Measurements from ENCODE around the gene WFDC1.

The WFDC1 gene

GRCh38 chr16:84303516-84303915 is 8.8 kb downstream of the WFDC1 start:
- DNase-seq: no peak

- no peak for DNase-seq
These were observed 11.9 kb downstream of the WFDC1 start for GRCh38 chr16:84306564-84306963.

DNA sequence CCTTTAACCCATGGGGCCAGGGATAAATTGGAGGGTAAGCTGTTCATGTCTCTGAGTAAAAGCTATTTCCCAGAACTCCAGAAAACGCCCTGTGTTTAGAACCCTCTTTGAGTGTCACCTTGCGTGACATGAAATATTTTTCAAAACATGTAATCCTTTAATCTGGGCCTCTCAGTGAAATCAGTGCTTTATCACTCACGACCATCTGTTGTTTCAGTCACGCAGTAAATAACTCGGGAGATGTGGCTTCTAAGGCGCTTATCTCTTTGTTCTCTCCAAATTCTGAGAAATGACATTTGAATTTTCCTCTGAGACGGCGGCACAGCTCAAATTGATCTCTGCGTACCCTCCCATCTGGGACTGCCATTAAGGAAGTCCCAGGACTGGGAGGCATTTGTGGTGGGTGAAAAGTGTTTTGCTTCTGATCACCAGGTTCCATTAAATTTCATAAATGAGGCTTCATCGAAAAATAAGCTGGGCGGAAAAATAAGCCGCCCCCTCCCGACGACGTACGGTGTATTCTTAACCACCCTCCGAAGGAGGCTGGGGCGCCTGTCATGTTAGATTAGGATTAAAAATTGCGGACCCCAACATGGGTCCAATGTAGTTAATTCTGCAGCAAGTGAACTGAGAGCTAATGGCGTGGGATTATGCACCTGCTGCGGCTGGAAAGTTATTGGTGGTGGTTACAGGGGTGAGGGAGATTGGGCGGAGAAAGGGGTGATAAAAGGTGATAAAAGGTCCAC is 12.7 kb downstream of the WFDC1 start:
- DNase-seq: no peak

- DNase-seq: peak; percentile 72
These were observed 13.4 kb downstream of the WFDC1 start for GRCh38 chr16:84308120-84308519.

DNA sequence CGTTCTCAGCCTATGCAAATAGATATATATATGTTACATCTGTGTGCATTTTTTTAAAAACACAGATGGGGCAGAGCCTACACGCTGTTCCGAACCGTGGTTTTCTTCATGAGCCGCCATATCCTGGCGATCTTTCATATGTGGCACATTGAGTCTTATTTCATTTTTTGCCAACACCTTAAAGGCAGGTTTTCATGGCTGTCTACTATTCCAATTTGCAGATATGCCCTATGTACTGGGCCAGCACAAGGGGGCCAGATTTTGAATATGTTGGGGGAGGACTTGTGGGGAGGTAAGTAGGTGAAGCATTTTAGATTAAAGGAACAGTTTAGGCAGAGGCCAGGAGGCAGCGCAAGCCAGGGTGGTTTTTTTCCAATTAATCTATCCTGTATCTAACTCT is 16.0 kb downstream of the WFDC1 start:
- DNase-seq: no peak

GRCh38 chr16:84312783-84313382 is 18.2 kb downstream of the WFDC1 start:
- DNase-seq: peak; percentile 85

GRCh38 chr16:84313921-84314320 is 19.2 kb downstream of the WFDC1 start:
- DNase-seq: peak; percentile 8

DNA sequence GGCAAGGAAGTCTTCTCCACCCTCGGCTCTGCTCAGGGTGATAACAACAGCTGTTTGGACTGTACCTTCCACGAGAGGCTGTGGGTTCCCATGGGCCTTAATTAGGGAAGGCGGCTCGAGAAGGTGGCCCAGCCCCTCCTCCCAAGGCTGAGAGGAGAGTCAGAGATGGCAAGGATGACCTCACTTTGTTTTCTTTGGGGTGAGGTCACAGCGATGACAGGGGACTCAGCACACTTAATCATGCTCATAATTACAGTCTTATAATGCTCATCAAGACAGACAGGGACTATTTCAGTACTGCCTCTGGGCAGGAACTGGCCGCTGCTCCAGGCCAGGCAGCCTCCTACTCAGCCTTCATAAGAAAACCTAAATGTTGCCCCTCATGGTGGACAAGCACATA is 19.7 kb downstream of the WFDC1 start:
- no peak for DNase-seq

- DNase-seq: no peak
These were observed 20.1 kb downstream of the WFDC1 start for GRCh38 chr16:84314814-84315213.

DNA sequence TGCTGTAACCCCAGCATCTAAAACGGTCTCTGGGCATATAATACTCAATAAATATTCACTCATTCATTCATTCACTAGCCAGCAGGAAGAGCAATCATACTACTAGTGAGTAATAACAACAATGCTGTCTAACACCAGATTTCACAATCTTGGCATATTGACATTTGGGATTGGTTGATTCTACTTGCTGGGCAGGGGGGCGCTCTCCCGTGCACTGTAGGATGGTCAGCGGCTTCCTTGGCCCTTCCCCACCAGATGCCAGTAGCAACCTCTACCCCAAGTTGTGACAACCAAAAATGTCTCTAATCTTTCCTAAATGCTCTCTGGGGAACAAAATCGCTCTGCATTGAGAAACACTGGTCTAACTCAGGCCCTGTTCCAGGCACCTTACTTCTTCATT is 20.7 kb downstream of the WFDC1 start:
- no peak for DNase-seq

GRCh38 chr16:84318091-84318975 is 23.7 kb downstream of the WFDC1 start:
- DNase-seq: no peak

DNA sequence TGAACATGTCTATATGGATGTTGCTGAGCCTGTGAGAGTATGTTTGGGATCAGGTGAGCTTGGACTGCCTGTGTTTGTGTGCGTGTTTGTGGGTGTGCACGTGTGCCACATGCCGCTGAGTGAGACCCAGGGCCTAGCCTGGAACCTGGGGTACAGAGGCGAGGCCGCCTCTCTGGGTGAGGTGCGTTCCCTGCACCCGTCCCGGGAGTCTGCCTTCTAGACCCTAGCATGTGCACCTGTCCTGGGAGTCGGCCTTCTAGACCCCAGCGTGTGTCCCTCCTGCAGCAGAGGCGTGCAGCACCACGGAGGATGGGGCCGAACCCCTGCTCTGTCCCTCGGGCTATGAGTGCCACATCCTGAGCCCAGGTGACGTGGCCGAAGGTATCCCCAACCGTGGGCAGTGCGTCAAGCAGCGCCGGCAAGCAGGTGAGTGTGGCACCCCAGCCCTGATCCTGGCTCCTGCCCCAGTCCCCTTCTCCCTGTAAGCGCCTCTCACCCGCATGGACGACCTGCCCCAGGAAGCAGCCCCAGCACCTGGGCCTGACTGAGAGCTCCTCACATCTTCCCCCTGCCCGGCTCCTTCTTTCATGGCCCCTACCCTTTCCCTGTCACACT is 24.6 kb downstream of the WFDC1 start:
- no peak for DNase-seq

- no peak for DNase-seq
These were observed 25.8 kb downstream of the WFDC1 start for GRCh38 chr16:84320511-84320910.

DNA sequence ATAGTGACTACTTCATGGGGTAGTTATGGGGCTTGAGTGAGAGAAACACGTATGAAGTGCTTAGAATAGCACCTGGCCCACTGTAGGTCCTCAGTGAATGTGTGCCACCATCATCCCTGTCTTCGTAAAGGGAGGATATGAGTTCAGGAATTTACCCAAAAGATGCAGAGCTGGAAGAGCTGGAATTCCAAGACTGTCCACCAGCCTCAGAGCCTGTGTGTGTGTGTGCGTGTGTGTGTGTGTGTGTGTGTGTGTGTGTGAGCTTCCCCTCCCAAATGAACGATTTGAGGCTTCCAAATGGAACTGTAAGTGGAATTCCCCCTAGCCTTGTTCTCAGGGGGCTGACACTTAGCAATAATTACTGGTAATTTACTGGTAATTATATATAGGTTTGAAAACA is 27.3 kb downstream of the WFDC1 start:
- no peak for DNase-seq

GRCh38 chr16:84322749-84323148 is 28.1 kb downstream of the WFDC1 start:
- DNase-seq: no peak

GRCh38 chr16:84323606-84324005 is 28.9 kb downstream of the WFDC1 start:
- no peak for DNase-seq

DNA sequence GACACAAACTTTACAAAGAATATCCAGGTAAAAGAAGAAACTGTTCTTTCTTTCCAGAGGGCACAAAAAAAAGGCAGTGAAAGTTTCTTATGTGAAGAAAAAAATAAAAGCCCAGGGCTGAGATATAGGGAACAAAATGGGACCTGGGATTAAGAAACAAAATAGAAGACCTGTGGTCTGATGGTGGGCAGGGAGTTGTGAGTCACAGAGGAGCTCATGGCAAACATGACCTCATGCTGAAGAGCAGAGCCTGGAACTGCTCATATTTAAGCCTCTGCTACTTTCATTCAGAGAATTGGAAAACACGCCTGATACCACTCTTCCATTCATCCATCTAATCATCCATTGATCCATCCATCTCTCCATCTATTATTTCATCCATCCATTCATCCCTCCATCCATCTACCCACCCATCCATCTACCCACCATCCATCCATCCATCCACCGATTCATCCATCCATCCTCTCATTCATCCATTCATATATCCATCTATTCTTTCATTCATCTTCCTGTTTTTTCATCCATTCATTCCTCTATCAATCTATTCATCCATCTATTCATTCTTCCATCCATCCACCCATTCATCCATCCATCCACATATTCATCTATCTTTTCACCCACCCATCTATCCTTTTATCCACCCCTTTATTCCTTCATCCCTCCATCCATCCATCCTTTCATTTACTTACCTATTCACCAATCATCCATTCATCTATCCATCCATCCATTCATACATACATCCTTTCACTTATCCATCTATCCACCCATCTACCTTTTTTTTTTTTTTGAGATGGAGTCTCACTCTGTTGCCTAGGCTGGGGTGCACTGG is 30.0 kb downstream of the WFDC1 start:
- DNase-seq: no peak

- DNase-seq: no peak
These were observed 31.9 kb downstream of the WFDC1 start for GRCh38 chr16:84326545-84326944.

GRCh38 chr16:84327926-84328505 is 33.3 kb downstream of the WFDC1 start:
- no peak for DNase-seq

DNA sequence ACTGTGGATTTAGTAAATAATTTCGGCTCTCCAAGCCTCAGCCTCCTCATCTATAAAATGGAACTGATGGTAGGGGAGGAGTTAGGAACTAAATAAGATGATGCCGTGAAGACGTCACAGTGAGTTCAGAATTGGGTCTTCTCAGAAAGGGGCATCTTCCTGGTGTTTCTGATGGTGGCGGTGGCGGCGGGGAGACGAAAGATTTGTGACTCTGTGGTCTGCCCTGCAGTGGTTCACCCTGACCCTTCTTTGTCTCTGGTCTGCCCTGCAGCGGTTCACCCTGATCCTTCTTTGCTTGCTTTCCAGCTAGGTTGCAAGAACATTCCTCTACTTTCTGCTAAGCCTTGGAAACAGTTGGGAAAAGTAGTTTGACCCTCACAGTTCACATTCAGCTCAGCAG is 34.3 kb downstream of the WFDC1 start:
- no peak for DNase-seq

DNA sequence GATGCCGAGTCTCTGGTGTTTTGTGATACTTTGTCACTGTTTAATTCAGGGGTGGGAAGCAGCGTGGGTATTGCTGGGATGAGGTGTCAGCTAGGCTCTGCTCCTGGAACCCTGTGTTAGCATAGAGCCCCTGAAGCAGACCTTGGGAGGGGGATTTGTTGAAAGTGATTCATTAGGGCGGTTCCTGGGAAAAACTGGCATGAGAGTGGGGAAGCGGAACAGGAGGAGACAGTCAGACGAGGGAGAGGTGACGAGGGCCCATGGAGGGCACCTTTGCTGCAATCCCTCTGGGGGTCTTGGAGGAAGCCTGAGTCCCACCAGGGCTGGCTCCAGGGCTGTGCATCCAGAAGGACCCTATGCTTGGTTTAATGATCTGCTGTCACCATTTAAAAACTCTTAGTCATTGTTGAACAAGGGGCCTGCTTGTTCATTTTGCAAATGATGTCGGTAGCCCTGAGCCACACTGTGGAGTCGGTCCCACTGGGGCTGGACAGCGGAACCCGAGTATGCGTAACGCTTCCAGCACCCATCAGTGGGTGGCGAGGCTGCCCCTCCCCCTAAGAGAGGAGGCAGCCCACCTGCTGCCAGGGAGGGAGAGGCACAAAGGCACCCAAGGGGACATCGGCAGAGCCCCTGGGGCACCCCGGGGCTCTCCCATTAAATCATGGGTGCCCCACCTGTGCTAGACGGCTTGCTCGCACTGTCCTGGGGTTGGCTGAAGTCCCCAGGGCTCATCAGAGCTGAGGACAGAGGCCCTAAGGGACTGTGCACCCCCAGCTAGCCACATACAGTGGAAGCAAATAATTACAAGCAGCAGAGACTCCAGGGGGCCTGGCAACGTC is 35.4 kb downstream of the WFDC1 start:
- no peak for DNase-seq
